HepG2 (cell line): ENCODE measurements around the gene OR5K4. TPM values are rescaled to one million over a fixed set of nuclear protein-coding genes. Genes with fewer than 3 reads are reported as not detected.

Source experiments
- CHCHD3 ChIP-seq: sonication (generic); formaldehyde crosslinking; IDR thresholded peaks from 2 replicates; pipeline ENCODE4 v1.8.0; 2022; ENCODE audit warnings: mild to moderate bottlenecking, missing genetic modification reagents, moderate library complexity
- CSRNP2 ChIP-seq: sonication (generic); formaldehyde crosslinking; conservative IDR thresholded peaks from 2 replicates; pipeline ENCODE4 v1.8.0; 2022; ENCODE audit warnings: low read depth, missing genetic modification reagents
- DNMT1 ChIP-seq: sonication (generic); formaldehyde crosslinking; IDR thresholded peaks from 2 replicates; pipeline ENCODE4 v1.5.1; 2020; ENCODE audit warnings: mild to moderate bottlenecking, missing genetic modification reagents
- FOXK1 ChIP-seq: sonication (generic); formaldehyde crosslinking; IDR thresholded peaks from 2 replicates; pipeline ENCODE4 v1.4.0; 2020; ENCODE audit warnings: low read depth, missing genetic modification reagents, borderline replicate concordance
- KAT8 ChIP-seq: IDR thresholded peaks from 2 replicates; pipeline ENCODE4 v1.6.1; 2016; ENCODE audit warnings: missing genetic modification reagents, missing compliant biosample characterization
- MTF2 ChIP-seq: sonication (generic); formaldehyde crosslinking; IDR thresholded peaks from 2 replicates; pipeline ENCODE4 v1.5.0; 2020; ENCODE audit warnings: missing genetic modification reagents, borderline replicate concordance
- NFKBIZ ChIP-seq: IDR thresholded peaks from 2 replicates; pipeline ENCODE4 v1.6.1; 2018; ENCODE audit warnings: missing genetic modification reagents, missing compliant biosample characterization
- NR2F2 ChIP-seq: IDR thresholded peaks from 2 replicates; pipeline ENCODE4 v1.6.1; 2012; ENCODE audit warnings: low read depth, inconsistent platforms, borderline replicate concordance
- RNF2 ChIP-seq: fragments of 450-650 bp; conservative IDR thresholded peaks from 2 replicates; pipeline ENCODE4 v1.6.1; 2016; ENCODE audit warnings: low read depth
- SKI ChIP-seq: fragments of 450-650 bp; IDR thresholded peaks from one replicate; pipeline ENCODE4 v1.6.1; 2018; ENCODE audit warnings: mild to moderate bottlenecking; ENCODE audit not compliant: partially characterized antibody
- SMAD3 ChIP-seq: sonication (generic); formaldehyde crosslinking; IDR thresholded peaks from 2 replicates; pipeline ENCODE4 v1.4.0; 2020; ENCODE audit warnings: missing genetic modification reagents
- SMC3 ChIP-seq: IDR thresholded peaks from 2 replicates; pipeline ENCODE4 v1.6.1; 2011; ENCODE audit warnings: low read length, improper control_type of control experiment
- SP140L ChIP-seq: sonication (generic); formaldehyde crosslinking; IDR thresholded peaks from 2 replicates; pipeline ENCODE4 v1.4.0; 2020; ENCODE audit warnings: missing genetic modification reagents, borderline replicate concordance
- SRSF1 ChIP-seq: fragments of 200-400 bp; formaldehyde crosslinking; optimal IDR thresholded peaks from 2 replicates; pipeline ENCODE3; 2017; ENCODE audit warnings: mild to moderate bottlenecking, low read depth, low read length, moderate library complexity
- ZFP90 ChIP-seq: sonication (generic); formaldehyde crosslinking; IDR thresholded peaks from 2 replicates; pipeline ENCODE4 v1.8.0; 2022; ENCODE audit warnings: missing genetic modification reagents, mild to moderate bottlenecking, inconsistent platforms, borderline replicate concordance
- ZGPAT ChIP-seq: IDR thresholded peaks from 2 replicates; pipeline ENCODE4 v1.6.1; 2016; ENCODE audit warnings: mild to moderate bottlenecking
- ZMAT5 ChIP-seq: sonication (generic); formaldehyde crosslinking; IDR thresholded peaks from 2 replicates; pipeline ENCODE4 v1.5.0; 2020; ENCODE audit warnings: mild to moderate bottlenecking, low read depth, missing genetic modification reagents, borderline replicate concordance
- ZNF333 ChIP-seq: sonication (generic); formaldehyde crosslinking; IDR thresholded peaks from 2 replicates; pipeline ENCODE4 v1.4.0; 2020; ENCODE audit warnings: mild to moderate bottlenecking, missing genetic modification reagents, borderline replicate concordance
- ZNF576 ChIP-seq: sonication (generic); formaldehyde crosslinking; IDR thresholded peaks from 2 replicates; pipeline ENCODE4 v1.4.0; 2020; ENCODE audit warnings: mild to moderate bottlenecking, missing genetic modification reagents
- ZNF639 ChIP-seq: conservative IDR thresholded peaks from 2 replicates; pipeline ENCODE4 v1.6.1; 2018; ENCODE audit warnings: missing genetic modification reagents
- ZNF687 ChIP-seq: sonication (generic); formaldehyde crosslinking; IDR thresholded peaks from 2 replicates; pipeline ENCODE4 v1.5.1; 2020; ENCODE audit warnings: mild to moderate bottlenecking, missing genetic modification reagents, moderate library complexity
- polyA plus RNA-seq, 8 experiments: library from polyadenylated mRNA; depleted of rRNA in 3 of 8; stranded (reverse) in 7 of 8; unstranded in 1 of 8; fragments of >200 nt; fragmentation: Illumina TruSeq in 4 of 8; extraction: Trizol in 4 of 8; gene quantifications; 2 replicates each; pipeline versions ENCODE4 v1.2.1 to v1.2.3, GENCODE V29; 2011 to 2016; ENCODE audit warnings: low read depth in 4 of 8, missing spikeins in 1 of 8, mixed read lengths in 1 of 8; ENCODE audit not compliant: insufficient read depth in 1 of 8
- total RNA-seq, 5 experiments: library from RNA; depleted of rRNA; stranded (reverse); fragments of >200 nt; fragmentation: Illumina TruSeq; extraction: Trizol; gene quantifications; 2 replicates each; pipeline ENCODE4 v1.2.3, GENCODE V29; 2016; ENCODE audit warnings: low read depth in 1 of 5

OR5K4 gene
- total and polyA plus RNA-seq, 2 of the 13 experiments (the other 11 are each of a cell fraction or from before 2014, with no cell fraction given), result not detected

- TF ChIP-seq SRSF1 (no peak), CSRNP2 (no peak), FOXK1 (CRISPR knock-in tag) (peak; percentile 64; the same call in 1 of the 2 replicates), NR2F2 (no peak), SP140L (CRISPR knock-in tag) (no peak), DNMT1 (no peak), SMC3 (peak; percentile 93), CHCHD3 (CRISPR knock-in tag) (no peak), RNF2 (no peak), ZNF687 (CRISPR knock-in tag) (no peak), ZFP90 (CRISPR knock-in tag) (no peak), ZNF333 (CRISPR knock-in tag) (no peak), NFKBIZ (CRISPR knock-in tag) (no peak), KAT8 (CRISPR knock-in tag) (no peak), SMAD3 (CRISPR knock-in tag) (no peak; the same call in 1 of the 2 replicates), SKI (no peak), MTF2 (CRISPR knock-in tag) (no peak), ZNF576 (CRISPR knock-in tag) (no peak), ZNF639 (no peak), ZMAT5 (CRISPR knock-in tag) (no peak), ZGPAT (CRISPR knock-in tag) (no peak)
Observed at GRCh38 chr3:98329392-98330124, 24.1 kb upstream of the OR5K4 start (continued).
